ENCODE data around the gene TNFAIP8L2. TPM values are rescaled to one million over a fixed set of nuclear protein-coding genes. Genes with fewer than 3 reads are reported as not detected.
A peak's percentile ranks its signal among the peaks of the same experiment; 100 is the strongest.
"Not testable (repeated sequence)": the region's sequence is repeated elsewhere in the genome, so short reads cannot be mapped to it uniquely, and the experiment has no call there.

Gene TNFAIP8L2
- total RNA-seq, 6 experiments from 2014 or later = not detected

DNA sequence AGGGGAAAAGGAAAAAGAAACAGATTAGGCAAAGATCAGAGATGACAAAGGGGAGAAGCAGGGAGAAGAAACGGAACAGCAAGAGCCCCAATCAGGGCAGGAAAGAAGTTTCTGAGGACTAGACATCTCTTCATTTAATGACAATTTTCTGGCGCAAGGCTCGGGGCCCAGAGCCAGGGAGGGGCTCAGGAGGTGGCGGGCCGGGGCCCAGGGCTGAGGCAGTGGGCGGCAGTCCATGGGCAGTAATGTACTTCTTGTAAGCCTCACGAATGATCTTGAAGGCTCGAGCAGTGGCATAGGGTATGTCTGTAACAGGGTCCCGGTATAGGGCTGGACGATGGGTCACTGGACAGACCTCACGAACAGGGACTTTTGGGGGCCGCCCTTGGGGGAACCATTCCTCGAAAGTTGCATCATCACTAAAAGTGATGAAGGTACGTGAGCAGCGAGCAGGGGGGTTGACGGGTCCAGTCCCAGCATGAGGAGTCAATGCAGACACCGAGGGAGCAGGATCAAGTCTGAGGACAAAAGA lies 20.1 kb downstream of the TNFAIP8L2 start:
- H3K27me3 Mint-ChIP-seq (ENCODE audit: insufficient read depth) = peaks cover 5% of the 10 kb centered on the region
- TF ChIP-seq CTCF (IDR thresholded peaks at IDR 0.05) = no peak

DNA sequence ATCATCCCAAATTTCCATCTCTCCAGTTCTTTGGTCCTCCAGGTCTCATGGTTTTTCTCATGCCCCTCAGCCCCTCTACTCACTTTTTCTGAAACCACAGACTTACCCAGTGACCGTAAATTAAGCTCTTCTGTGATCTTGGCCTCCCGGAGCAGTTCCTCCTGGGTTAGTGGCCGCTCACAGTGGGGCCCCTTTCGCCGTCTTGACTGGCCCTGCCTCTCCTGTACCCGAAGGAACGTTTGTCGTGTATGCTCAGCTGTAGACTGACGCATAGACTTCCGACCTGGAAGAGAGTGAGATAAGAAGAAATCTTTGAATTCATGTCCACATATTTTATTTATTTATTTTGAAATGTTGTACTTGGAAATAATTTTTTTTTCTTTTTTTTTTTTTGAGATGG lies 27.8 kb downstream of the TNFAIP8L2 start:
- H3K36me3 Mint-ChIP-seq (ENCODE audit: low read depth) = peaks cover 25% of the 10 kb centered on the region
- no peak for TF ChIP-seq CTCF (IDR thresholded peaks at IDR 0.05)
- H3K4me1 Mint-ChIP-seq (ENCODE audit: low read depth) = peaks cover 18% of the 10 kb centered on the region
- H3K9me3 Mint-ChIP-seq = no peaks in the 10 kb centered on the region
- no peaks in the 10 kb centered on the region for H3K27me3 Mint-ChIP-seq (ENCODE audit: insufficient read depth)
- no peak for DNase-seq
- no peak overlapping the region for H3K4me3 Mint-ChIP-seq
- H3K27ac Mint-ChIP-seq = no peak overlapping the region

More for the DNA sequence above, 20.1 kb downstream of the TNFAIP8L2 start:
- Mint-ChIP-seq H3K4me1 (ENCODE audit: low read depth) (no peaks in the 10 kb centered on the region; the same call in 1 of the 2 replicates), H3K4me3 (no peak overlapping the region), H3K36me3 (ENCODE audit: low read depth) (peaks cover 9% of the 10 kb centered on the region), H3K9me3 (no peaks in the 10 kb centered on the region), H3K27ac (no peak overlapping the region; the same call in 1 of the 2 replicates)
- no peak for DNase-seq

- no peak for DNase-seq
- peaks cover 4% of the 10 kb centered on the region for H3K27me3 Mint-ChIP-seq (ENCODE audit: insufficient read depth)
- H3K9me3 Mint-ChIP-seq = no peaks in the 10 kb centered on the region
- TF ChIP-seq CTCF (IDR thresholded peaks at IDR 0.05) = no peak
- H3K36me3 Mint-ChIP-seq (ENCODE audit: low read depth) = peaks cover 14% of the 10 kb centered on the region
- no peak overlapping the region for H3K27ac Mint-ChIP-seq
- peaks cover 27% of the 10 kb centered on the region for H3K4me1 Mint-ChIP-seq (ENCODE audit: low read depth)
- no peak overlapping the region for H3K4me3 Mint-ChIP-seq
Observed at GRCh38 chr1:151187205-151187604, 30.8 kb downstream of the TNFAIP8L2 start.

GRCh38 chr1:151188667-151189066 lies 32.2 kb downstream of the TNFAIP8L2 start:
- H3K4me1 Mint-ChIP-seq (ENCODE audit: low read depth) = peaks cover 27% of the 10 kb centered on the region
- not testable (repeated sequence) for H3K9me3 Mint-ChIP-seq; H3K27me3 Mint-ChIP-seq (ENCODE audit: insufficient read depth); H3K36me3 Mint-ChIP-seq (ENCODE audit: low read depth); DNase-seq
- peak overlapping the region; percentile 94; the same call in 1 of the 2 replicates for H3K27ac Mint-ChIP-seq
- peak overlapping the region; percentile 96 for H3K4me3 Mint-ChIP-seq

GRCh38 chr1:151189637-151190445 lies 33.4 kb downstream of the TNFAIP8L2 start, which contains the start of gene VPS72:
Gene VPS72, minus strand, starts transcription at chr1:151190197. Its CDS starts 76 bp downstream, at chr1:151190121.
- no peaks in the 10 kb centered on the region for H3K9me3 Mint-ChIP-seq
- peaks cover 39% of the 10 kb centered on the region for H3K4me1 Mint-ChIP-seq (ENCODE audit: low read depth)
- H3K27ac Mint-ChIP-seq = peak within 1 kb of the TSS; percentile 94
- peak within 1 kb of the TSS; percentile 96 for H3K4me3 Mint-ChIP-seq
- peak; percentile 79 for DNase-seq
- peaks cover 6% of the 10 kb centered on the region; the same call in 1 of the 2 replicates for H3K36me3 Mint-ChIP-seq (ENCODE audit: low read depth)
- peak; percentile 57 for TF ChIP-seq CTCF (IDR thresholded peaks at IDR 0.05)
- H3K27me3 Mint-ChIP-seq (ENCODE audit: insufficient read depth) = peaks cover 4% of the 10 kb centered on the region

DNA sequence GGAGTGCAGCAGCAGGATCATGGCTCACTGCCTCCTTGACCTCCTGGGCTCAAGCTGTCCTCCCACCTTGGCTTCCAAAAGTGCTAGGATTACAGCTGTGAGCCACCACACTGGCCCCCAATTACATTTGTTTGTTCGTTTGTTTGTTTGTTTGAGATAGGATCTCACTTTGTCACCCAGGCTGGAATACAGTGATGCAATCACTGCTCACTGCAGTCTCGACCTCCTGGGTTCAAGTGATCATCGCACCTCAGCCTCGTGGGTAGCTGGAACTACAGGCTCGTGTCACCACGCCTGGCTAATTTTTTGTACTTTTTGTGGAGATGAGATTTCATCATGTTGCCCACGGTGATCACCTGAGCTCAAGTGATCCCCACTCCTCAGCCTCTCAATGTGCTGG lies 35.6 kb downstream of the TNFAIP8L2 start:
- H3K4me3 Mint-ChIP-seq = no peak overlapping the region
- no peaks in the 10 kb centered on the region for H3K36me3 Mint-ChIP-seq (ENCODE audit: low read depth)
- no peaks in the 10 kb centered on the region for H3K9me3 Mint-ChIP-seq

More for the DNA sequence above, 35.6 kb downstream of the TNFAIP8L2 start:
- Mint-ChIP-seq H3K27ac (no peak overlapping the region), H3K27me3 (ENCODE audit: insufficient read depth) (peaks cover 4% of the 10 kb centered on the region), H3K4me1 (ENCODE audit: low read depth) (peaks cover 52% of the 10 kb centered on the region)
- DNase-seq = no peak
- no peak for TF ChIP-seq CTCF (IDR thresholded peaks at IDR 0.05)
